A549 (cell line): Measurements from ENCODE around the gene PAM.

Experiments
- CHD4 ChIP-seq: fragments of 200-600 bp; sonication (generic); IDR thresholded peaks from 2 replicates; pipeline ENCODE4 v1.6.1; 2016; ENCODE audit warnings: antibody characterized with exemption, mild to moderate bottlenecking, borderline replicate concordance
- EP300 ChIP-seq, 2 experiments: fragments of >200 bp; sonication (Bioruptor Twin); formaldehyde crosslinking; IDR thresholded peaks; 2 replicates in 1 of 2; 3 replicates in 1 of 2; pipeline ENCODE4 v1.6.1; 2016 to 2017
- FOSL2 ChIP-seq, 2 experiments: fragments of 450-650 bp in 1 of 2; fragments of >200 bp in 1 of 2; sonication (Bioruptor Twin) in 1 of 2; formaldehyde crosslinking; IDR thresholded peaks; 2 replicates each; pipeline versions ENCODE4 v1.5.0 to v1.6.1; 2016 to 2020; ENCODE audit warnings: mild to moderate bottlenecking in 1 of 2, moderate library complexity in 1 of 2
- HOXB13 ChIP-seq: fragments of 250-450 bp; sonication (Bioruptor Pico); IDR thresholded peaks from 2 replicates; pipeline ENCODE4 v1.5.0; 2020; ENCODE audit warnings: low read depth, mild to moderate bottlenecking, moderate library complexity
- POLR2A ChIP-seq: IDR thresholded peaks from 2 replicates; pipeline ENCODE4 v1.6.1; 2012; ENCODE audit warnings: mild to moderate bottlenecking, low read length
- RARB ChIP-seq: fragments of 250-450 bp; sonication (Bioruptor Pico); IDR thresholded peaks from 2 replicates; pipeline ENCODE4 v1.8.0; 2021; ENCODE audit warnings: mild to moderate bottlenecking, moderate library complexity
- SMC3 ChIP-seq: fragments of >200 bp; sonication (Bioruptor Twin); formaldehyde crosslinking; IDR thresholded peaks from 3 replicates; pipeline ENCODE4 v1.6.1; 2018; ENCODE audit warnings: inconsistent platforms
- ZFP36 ChIP-seq: fragments of 450-650 bp; IDR thresholded peaks from 2 replicates; pipeline ENCODE4 v1.6.1; 2014; ENCODE audit warnings: borderline replicate concordance; ENCODE audit not compliant: partially characterized antibody
- ZNF302 ChIP-seq: fragments of 250-450 bp; sonication (Bioruptor Pico); IDR thresholded peaks from 2 replicates; pipeline ENCODE4 v1.9.0; 2021; ENCODE audit warnings: inconsistent platforms, mild to moderate bottlenecking, moderate library complexity
- TF ChIP-seq, protein P1 (sequence below): fragments of >200 bp; sonication (Bioruptor Twin); formaldehyde crosslinking; IDR thresholded peaks from 3 replicates; pipeline ENCODE4 v1.5.1; 2016
- TF ChIP-seq, protein P2 (sequence below): fragments of 200-600 bp; sonication (generic); IDR thresholded peaks from 2 replicates; pipeline ENCODE4 v1.6.1; 2016; ENCODE audit warnings: antibody characterized with exemption, mild to moderate bottlenecking, moderate library complexity
- TF ChIP-seq, protein P3 (sequence below): IDR thresholded peaks from 2 replicates; pipeline ENCODE4 v1.6.1; 2012; ENCODE audit warnings: low read depth, borderline replicate concordance

DNA sequence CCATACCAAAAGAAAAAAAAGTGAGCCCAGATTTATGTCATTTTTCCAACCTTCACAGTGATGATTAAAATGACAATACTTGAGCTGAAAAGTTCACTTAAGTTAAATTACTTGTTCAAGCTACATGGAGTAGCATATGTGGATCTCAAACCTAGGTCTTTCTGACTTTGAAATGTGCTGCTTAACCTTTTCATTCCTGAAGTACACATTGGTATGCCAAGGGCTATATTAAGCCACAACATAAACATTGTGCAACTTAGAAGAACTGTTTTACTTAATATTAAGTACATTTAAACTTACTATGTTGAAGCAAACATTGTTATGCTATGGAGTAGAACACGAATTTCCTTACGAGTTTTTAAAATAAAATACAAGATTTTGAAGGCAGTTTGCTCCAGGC is 259.9 kb downstream of the PAM start:
- TF ChIP-seq, protein P1, sequence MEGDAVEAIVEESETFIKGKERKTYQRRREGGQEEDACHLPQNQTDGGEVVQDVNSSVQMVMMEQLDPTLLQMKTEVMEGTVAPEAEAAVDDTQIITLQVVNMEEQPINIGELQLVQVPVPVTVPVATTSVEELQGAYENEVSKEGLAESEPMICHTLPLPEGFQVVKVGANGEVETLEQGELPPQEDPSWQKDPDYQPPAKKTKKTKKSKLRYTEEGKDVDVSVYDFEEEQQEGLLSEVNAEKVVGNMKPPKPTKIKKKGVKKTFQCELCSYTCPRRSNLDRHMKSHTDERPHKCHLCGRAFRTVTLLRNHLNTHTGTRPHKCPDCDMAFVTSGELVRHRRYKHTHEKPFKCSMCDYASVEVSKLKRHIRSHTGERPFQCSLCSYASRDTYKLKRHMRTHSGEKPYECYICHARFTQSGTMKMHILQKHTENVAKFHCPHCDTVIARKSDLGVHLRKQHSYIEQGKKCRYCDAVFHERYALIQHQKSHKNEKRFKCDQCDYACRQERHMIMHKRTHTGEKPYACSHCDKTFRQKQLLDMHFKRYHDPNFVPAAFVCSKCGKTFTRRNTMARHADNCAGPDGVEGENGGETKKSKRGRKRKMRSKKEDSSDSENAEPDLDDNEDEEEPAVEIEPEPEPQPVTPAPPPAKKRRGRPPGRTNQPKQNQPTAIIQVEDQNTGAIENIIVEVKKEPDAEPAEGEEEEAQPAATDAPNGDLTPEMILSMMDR = no peak
- no peak for TF ChIP-seq POLR2A
- no peak for TF ChIP-seq HOXB13 (CRISPR knock-in tag)
- TF ChIP-seq RARB (CRISPR knock-in tag) = no peak
- no peak for TF ChIP-seq CHD4
- TF ChIP-seq FOSL2 (IDR thresholded peaks at IDR 0.05) = no peak
- TF ChIP-seq FOSL2 (CRISPR knock-in tag; IDR thresholded peaks at IDR 0.05) = no peak
- TF ChIP-seq ZFP36 = no peak
- TF ChIP-seq, protein P2, sequence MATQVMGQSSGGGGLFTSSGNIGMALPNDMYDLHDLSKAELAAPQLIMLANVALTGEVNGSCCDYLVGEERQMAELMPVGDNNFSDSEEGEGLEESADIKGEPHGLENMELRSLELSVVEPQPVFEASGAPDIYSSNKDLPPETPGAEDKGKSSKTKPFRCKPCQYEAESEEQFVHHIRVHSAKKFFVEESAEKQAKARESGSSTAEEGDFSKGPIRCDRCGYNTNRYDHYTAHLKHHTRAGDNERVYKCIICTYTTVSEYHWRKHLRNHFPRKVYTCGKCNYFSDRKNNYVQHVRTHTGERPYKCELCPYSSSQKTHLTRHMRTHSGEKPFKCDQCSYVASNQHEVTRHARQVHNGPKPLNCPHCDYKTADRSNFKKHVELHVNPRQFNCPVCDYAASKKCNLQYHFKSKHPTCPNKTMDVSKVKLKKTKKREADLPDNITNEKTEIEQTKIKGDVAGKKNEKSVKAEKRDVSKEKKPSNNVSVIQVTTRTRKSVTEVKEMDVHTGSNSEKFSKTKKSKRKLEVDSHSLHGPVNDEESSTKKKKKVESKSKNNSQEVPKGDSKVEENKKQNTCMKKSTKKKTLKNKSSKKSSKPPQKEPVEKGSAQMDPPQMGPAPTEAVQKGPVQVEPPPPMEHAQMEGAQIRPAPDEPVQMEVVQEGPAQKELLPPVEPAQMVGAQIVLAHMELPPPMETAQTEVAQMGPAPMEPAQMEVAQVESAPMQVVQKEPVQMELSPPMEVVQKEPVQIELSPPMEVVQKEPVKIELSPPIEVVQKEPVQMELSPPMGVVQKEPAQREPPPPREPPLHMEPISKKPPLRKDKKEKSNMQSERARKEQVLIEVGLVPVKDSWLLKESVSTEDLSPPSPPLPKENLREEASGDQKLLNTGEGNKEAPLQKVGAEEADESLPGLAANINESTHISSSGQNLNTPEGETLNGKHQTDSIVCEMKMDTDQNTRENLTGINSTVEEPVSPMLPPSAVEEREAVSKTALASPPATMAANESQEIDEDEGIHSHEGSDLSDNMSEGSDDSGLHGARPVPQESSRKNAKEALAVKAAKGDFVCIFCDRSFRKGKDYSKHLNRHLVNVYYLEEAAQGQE = no peak
- TF ChIP-seq SMC3 = no peak
- TF ChIP-seq ZNF302 (CRISPR knock-in tag) = no peak
- TF ChIP-seq, protein P3, sequence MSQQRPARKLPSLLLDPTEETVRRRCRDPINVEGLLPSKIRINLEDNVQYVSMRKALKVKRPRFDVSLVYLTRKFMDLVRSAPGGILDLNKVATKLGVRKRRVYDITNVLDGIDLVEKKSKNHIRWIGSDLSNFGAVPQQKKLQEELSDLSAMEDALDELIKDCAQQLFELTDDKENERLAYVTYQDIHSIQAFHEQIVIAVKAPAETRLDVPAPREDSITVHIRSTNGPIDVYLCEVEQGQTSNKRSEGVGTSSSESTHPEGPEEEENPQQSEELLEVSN = no peak
- TF ChIP-seq EP300 (IDR thresholded peaks at IDR 0.05) = no peak
